ENCODE data around the gene BCOR.

GRCh38 chrX:40088803-40089540 lies 8.8 kb downstream of the BCOR start:
- TF ChIP-seq CTCF (IDR thresholded peaks at IDR 0.05) (no peak), POLR2A (IDR thresholded peaks at IDR 0.05) (no peak)
